Neural cell (in vitro differentiated cells): ENCODE measurements around the gene LPCAT1. TPM values are rescaled to one million over a fixed set of nuclear protein-coding genes. Genes with fewer than 3 reads are reported as not detected.

Source experiments
- H2AFZ ChIP-seq: fragments of 200-600, 300-800 bp; sonication (generic), shearing (Covaris generic); 2 replicates; pipeline ENCODE4 v1.6.0; 2014; ENCODE audit warnings: low read depth, mild to moderate bottlenecking, antibody characterized with exemption, low read length, moderate library complexity
- H3F3A ChIP-seq: fragments of 200-600 bp; shearing (Covaris generic); 2 replicates; pipeline ENCODE4 v1.6.1; 2016; ENCODE audit warnings: mild to moderate bottlenecking, moderate library complexity, mixed read lengths, antibody characterized with exemption, low read length; ENCODE audit not compliant: insufficient read depth, poor library complexity, severe bottlenecking
- H3K27ac ChIP-seq: fragments of 200-600, 300-800 bp; sonication (generic), shearing (Covaris generic); 2 replicates; pipeline ENCODE4 v1.5.1; 2014; ENCODE audit warnings: mild to moderate bottlenecking, low read length, moderate library complexity
- H3K27me3 ChIP-seq: fragments of 300-800, 200-600 bp; sonication (generic), shearing (Covaris generic); 2 replicates; pipeline ENCODE4 v1.6.0; 2014; ENCODE audit warnings: mild to moderate bottlenecking, low read depth, low read length, moderate library complexity; ENCODE audit not compliant: insufficient read depth
- H3K36me3 ChIP-seq: fragments of 300-800, 200-600 bp; sonication (generic), shearing (Covaris generic); 2 replicates; pipeline ENCODE4 v1.5.1; 2014; ENCODE audit warnings: mild to moderate bottlenecking, antibody characterized with exemption, low read length, moderate library complexity; ENCODE audit not compliant: insufficient read depth
- H3K4me2 ChIP-seq: fragments of 300-800, 200-600 bp; sonication (generic), shearing (Covaris generic); 2 replicates; pipeline ENCODE4 v1.6.0; 2014; ENCODE audit warnings: mild to moderate bottlenecking, low read length
- H3K4me3 ChIP-seq: fragments of 300-800, 200-600 bp; sonication (generic), shearing (Covaris generic); 2 replicates; pipeline ENCODE4 v1.5.1; 2014; ENCODE audit warnings: mild to moderate bottlenecking, low read length, moderate library complexity
- H3K79me2 ChIP-seq: fragments of 200-600 bp; shearing (Covaris generic); replicated peaks from 2 replicates; pipeline ENCODE4 v1.6.0; 2014; ENCODE audit warnings: mild to moderate bottlenecking, low read length, moderate library complexity; ENCODE audit not compliant: insufficient read depth
- H3K9ac ChIP-seq: fragments of 300-800, 200-600 bp; sonication (generic), shearing (Covaris generic); 2 replicates; pipeline ENCODE4 v1.6.1; 2016; ENCODE audit warnings: mild to moderate bottlenecking, low read length, mixed read lengths
- H3K9me2 ChIP-seq: fragments of 200-600 bp; shearing (Covaris generic); 2 replicates; pipeline ENCODE4 v1.6.1; 2016; ENCODE audit warnings: mild to moderate bottlenecking, low read length, mixed read lengths; ENCODE audit not compliant: insufficient read depth
- H3K9me3 ChIP-seq: fragments of 200-600, 300-800 bp; sonication (generic), shearing (Covaris generic); 2 replicates; pipeline ENCODE4 v1.6.1; 2016; ENCODE audit warnings: mild to moderate bottlenecking, mixed run types, low read length, moderate library complexity, mixed read lengths
- H4K20me1 ChIP-seq: fragments of 200-600 bp; shearing (Covaris generic); 2 replicates; pipeline ENCODE4 v1.6.1; 2016; ENCODE audit warnings: mild to moderate bottlenecking, mixed run types; ENCODE audit not compliant: insufficient read depth
- EP300 ChIP-seq: fragments of 450-650 bp; conservative IDR thresholded peaks from 2 replicates; pipeline ENCODE4 v1.6.1; 2014; ENCODE audit warnings: antibody characterized with exemption, mild to moderate bottlenecking, moderate library complexity; ENCODE audit not compliant: poor library complexity, severe bottlenecking
- EZH2 ChIP-seq: fragments of 200-600, 300-800 bp; shearing (Covaris generic), sonication (generic); IDR thresholded peaks from 2 replicates; pipeline ENCODE4 v1.6.1; 2014; ENCODE audit warnings: antibody characterized with exemption, low read length, borderline replicate concordance, mild to moderate bottlenecking; ENCODE audit not compliant: insufficient read depth, poor library complexity, severe bottlenecking
- MXI1 ChIP-seq: fragments of 450-650 bp; conservative IDR thresholded peaks from 2 replicates; pipeline ENCODE4 v1.6.1; 2014; ENCODE audit warnings: antibody characterized with exemption, mild to moderate bottlenecking; ENCODE audit not compliant: poor library complexity, severe bottlenecking
- POLR2AphosphoS5 ChIP-seq: IDR thresholded peaks from 2 replicates; pipeline ENCODE4 v1.6.1; 2012
- RAD21 ChIP-seq: fragments of 450-650 bp; conservative IDR thresholded peaks from 2 replicates; pipeline ENCODE4 v1.6.1; 2014; ENCODE audit warnings: antibody characterized with exemption, mild to moderate bottlenecking, moderate library complexity
- SMC3 ChIP-seq: fragments of 450-650 bp; conservative IDR thresholded peaks from 2 replicates; pipeline ENCODE4 v1.6.1; 2014; ENCODE audit warnings: antibody characterized with exemption, mild to moderate bottlenecking, moderate library complexity; ENCODE audit not compliant: poor library complexity
- TAF1 ChIP-seq: IDR thresholded peaks from 2 replicates; pipeline ENCODE4 v1.6.1; 2012; ENCODE audit warnings: low read depth
- polyA plus RNA-seq: library from polyadenylated mRNA; depleted of rRNA; stranded (reverse); fragments of >200 nt; gene quantifications from 2 replicates; pipeline ENCODE4 v1.2.3, GENCODE V29; 2014
- TF ChIP-seq, protein P1 (sequence below): fragments of 450-650 bp; IDR thresholded peaks from 2 replicates; pipeline ENCODE4 v1.5.1; 2014; ENCODE audit warnings: antibody characterized with exemption, mild to moderate bottlenecking, moderate library complexity; ENCODE audit not compliant: poor library complexity, severe bottlenecking
- TF ChIP-seq, protein P2 (sequence below): IDR thresholded peaks from 2 replicates; pipeline ENCODE4 v1.6.1; 2012; ENCODE audit warnings: borderline replicate concordance

LPCAT1 gene
- polyA plus RNA-seq, 1 donor from 2014 or later = 61.8 TPM

DNA sequence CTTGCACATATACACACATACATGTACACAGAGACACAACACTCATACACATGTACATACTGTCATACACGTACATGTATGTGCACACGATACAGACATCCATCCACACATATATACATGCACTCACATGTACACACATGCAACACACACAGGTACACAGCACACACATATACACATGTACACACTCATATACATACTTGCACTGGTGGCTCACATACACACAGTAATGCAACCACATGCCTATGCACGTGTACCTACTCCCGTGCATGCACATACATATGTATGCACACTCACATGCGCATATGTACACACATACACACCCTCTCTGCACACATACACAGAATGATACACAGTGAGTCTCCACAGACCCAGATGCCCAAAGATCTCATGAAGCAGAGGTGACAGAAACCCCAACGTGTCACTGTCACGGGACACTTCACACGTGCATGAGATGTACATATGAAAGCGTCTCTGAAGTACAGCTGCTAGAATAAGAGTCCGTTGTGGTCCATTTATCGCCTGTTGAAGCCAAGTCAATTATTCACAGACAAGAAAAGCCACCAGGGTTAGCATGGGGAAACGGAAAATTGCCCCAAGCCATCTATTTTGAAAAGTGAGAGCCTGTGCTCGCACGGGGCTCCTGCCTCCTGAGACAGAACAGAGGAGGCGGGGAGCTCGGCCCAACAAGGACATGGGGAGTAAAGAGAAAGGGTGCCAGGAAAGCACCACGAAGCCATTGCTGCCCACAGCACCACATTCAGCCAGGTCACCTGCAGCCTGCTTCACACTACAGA, 24.9 kb downstream of the LPCAT1 start:
- no peaks in the 10 kb centered on the region for H3K36me3 ChIP-seq
- H3K27me3 ChIP-seq = no peaks in the 10 kb centered on the region
- no peaks in the 10 kb centered on the region for H3K9me3 ChIP-seq
- TF ChIP-seq EZH2 (no peak), RAD21 (no peak), MXI1 (no peak), EP300 (no peak), POLR2AphosphoS5 (no peak), TAF1 (no peak), SMC3 (no peak)
- TF ChIP-seq, protein P1, sequence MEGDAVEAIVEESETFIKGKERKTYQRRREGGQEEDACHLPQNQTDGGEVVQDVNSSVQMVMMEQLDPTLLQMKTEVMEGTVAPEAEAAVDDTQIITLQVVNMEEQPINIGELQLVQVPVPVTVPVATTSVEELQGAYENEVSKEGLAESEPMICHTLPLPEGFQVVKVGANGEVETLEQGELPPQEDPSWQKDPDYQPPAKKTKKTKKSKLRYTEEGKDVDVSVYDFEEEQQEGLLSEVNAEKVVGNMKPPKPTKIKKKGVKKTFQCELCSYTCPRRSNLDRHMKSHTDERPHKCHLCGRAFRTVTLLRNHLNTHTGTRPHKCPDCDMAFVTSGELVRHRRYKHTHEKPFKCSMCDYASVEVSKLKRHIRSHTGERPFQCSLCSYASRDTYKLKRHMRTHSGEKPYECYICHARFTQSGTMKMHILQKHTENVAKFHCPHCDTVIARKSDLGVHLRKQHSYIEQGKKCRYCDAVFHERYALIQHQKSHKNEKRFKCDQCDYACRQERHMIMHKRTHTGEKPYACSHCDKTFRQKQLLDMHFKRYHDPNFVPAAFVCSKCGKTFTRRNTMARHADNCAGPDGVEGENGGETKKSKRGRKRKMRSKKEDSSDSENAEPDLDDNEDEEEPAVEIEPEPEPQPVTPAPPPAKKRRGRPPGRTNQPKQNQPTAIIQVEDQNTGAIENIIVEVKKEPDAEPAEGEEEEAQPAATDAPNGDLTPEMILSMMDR = no peak
- TF ChIP-seq, protein P2, sequence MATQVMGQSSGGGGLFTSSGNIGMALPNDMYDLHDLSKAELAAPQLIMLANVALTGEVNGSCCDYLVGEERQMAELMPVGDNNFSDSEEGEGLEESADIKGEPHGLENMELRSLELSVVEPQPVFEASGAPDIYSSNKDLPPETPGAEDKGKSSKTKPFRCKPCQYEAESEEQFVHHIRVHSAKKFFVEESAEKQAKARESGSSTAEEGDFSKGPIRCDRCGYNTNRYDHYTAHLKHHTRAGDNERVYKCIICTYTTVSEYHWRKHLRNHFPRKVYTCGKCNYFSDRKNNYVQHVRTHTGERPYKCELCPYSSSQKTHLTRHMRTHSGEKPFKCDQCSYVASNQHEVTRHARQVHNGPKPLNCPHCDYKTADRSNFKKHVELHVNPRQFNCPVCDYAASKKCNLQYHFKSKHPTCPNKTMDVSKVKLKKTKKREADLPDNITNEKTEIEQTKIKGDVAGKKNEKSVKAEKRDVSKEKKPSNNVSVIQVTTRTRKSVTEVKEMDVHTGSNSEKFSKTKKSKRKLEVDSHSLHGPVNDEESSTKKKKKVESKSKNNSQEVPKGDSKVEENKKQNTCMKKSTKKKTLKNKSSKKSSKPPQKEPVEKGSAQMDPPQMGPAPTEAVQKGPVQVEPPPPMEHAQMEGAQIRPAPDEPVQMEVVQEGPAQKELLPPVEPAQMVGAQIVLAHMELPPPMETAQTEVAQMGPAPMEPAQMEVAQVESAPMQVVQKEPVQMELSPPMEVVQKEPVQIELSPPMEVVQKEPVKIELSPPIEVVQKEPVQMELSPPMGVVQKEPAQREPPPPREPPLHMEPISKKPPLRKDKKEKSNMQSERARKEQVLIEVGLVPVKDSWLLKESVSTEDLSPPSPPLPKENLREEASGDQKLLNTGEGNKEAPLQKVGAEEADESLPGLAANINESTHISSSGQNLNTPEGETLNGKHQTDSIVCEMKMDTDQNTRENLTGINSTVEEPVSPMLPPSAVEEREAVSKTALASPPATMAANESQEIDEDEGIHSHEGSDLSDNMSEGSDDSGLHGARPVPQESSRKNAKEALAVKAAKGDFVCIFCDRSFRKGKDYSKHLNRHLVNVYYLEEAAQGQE = no peak
- H3F3A ChIP-seq = no peaks in the 10 kb centered on the region
- H4K20me1 ChIP-seq = no peaks in the 10 kb centered on the region
- H3K4me2 ChIP-seq = no peak overlapping the region
- no peaks in the 10 kb centered on the region for H3K79me2 ChIP-seq
- no peak overlapping the region for H3K27ac ChIP-seq
- H3K9me2 ChIP-seq = no peaks in the 10 kb centered on the region
- no peak overlapping the region for H3K4me3 ChIP-seq
- H2AFZ ChIP-seq = no peak overlapping the region
- no peak overlapping the region for H3K9ac ChIP-seq

DNA sequence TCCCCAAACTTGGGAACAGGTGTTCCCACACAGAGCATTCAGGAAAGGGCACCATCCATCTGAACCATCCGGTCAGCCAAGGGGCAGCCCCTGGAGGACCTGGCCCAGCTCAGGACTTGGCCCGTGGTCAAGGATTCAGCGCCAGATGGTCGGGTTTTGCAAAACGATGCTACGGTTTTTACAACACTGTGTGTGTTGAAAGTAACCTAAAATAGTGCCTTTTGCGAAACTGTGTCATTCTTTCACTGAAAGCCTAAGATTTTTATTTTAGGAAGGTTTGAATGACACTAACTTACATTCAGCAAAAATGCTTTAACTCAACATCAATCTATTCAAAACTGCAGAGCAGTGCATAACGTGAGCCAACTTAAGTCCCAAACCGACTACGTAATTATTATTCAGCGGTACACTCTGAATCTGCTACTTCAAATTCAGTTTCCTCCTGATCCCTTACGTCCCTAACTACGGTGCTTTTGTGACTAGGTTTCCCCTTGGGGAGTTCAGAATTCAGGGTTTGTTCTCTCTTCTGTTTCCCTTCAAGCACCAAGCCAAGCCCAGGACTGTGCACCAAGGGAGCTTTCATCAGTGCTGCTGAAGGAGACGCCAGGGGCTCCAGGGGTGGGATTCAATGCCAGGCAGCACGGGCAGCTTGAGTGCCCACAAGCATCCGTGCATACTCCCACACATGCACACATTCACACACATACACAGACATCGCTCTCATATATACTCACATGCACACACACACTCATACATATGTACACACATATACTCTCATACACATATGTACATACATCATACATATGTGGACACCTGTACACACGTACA, 25.8 kb downstream of the LPCAT1 start:
- Histone ChIP-seq H4K20me1 (no peaks in the 10 kb centered on the region), H3K36me3 (no peaks in the 10 kb centered on the region), H3K79me2 (no peaks in the 10 kb centered on the region)

More for the DNA sequence above, 25.8 kb downstream of the LPCAT1 start:
- H3K9me2 ChIP-seq = no peaks in the 10 kb centered on the region
- no peaks in the 10 kb centered on the region for H3K27me3 ChIP-seq
- no peaks in the 10 kb centered on the region for H3K9me3 ChIP-seq
- TF ChIP-seq TAF1 = no peak
- no peak for TF ChIP-seq MXI1
- no peak for TF ChIP-seq POLR2AphosphoS5
- H3K4me3 ChIP-seq = no peak overlapping the region
- no peak overlapping the region for H2AFZ ChIP-seq
- no peaks in the 10 kb centered on the region for H3F3A ChIP-seq
- no peak overlapping the region for H3K9ac ChIP-seq
- no peak overlapping the region for H3K4me2 ChIP-seq
- no peak overlapping the region for H3K27ac ChIP-seq
